Activated T-cell treated with anti-CD3 and anti-CD28 coated beads for 48 hours (primary cell): ENCODE results near the gene TEX29.

Experiments used
- DNase-seq: peaks from one replicate; pipeline ENCODE4 v3.0.0-alpha.2; 2020; ENCODE audit warnings: low read depth

Gene TEX29

DNA sequence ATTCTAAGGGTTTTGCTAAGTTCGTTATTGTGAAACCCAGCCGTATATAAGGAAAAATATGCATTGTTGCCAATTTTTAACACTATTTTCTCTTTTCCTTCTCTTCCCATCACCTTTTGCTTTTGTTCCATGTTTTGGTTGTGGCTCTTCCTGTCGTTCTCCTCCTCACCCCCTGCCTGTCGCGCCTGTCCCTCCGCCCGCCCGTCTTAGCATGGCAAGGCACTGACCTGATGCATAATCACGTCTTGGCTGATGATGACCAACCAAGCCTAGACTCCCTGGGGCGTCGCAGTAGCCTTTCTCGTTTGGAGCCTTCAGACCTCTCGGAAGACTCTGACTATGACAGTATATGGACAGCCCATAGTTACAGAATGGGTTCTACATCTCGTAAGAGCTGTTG is 28.5 kb upstream of the TEX29 start:
- no peak for DNase-seq

DNA sequence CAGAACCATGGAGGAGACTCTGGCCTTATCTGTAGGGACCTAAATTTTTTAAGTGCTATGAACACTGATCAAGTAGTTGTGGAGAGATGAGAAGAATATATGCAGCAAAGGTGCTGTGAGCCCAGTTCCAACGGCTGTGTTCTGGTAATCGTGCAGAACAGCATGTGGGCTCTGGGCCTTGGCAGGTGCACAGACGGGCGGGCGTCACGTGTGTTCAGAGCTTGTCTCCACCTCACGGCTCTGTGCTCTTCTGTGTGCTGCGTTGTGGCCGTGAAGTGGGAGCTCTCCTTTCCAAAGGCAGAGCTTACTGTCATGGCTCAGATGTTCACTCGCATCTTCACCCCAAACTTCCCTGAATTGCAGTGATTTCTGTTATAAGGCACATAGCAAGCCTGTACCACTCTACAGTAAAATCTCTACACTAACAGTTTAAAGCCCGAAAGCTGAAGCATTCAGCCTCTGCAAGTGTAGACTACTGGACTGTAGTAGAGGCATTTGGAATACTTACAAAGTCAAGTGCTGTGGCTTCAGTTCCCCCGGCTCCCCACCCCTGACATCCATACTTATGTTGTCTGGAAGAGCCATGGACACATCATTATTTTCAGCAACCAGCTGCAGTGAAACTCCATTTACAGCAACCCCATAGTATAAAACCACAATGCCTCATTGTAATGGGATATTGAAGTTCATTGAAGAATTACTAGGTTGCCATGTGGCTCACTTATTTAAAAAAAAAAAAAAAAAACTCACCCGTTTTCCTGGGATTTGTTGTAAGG is 27.5 kb upstream of the TEX29 start:
- no peak for DNase-seq

DNA sequence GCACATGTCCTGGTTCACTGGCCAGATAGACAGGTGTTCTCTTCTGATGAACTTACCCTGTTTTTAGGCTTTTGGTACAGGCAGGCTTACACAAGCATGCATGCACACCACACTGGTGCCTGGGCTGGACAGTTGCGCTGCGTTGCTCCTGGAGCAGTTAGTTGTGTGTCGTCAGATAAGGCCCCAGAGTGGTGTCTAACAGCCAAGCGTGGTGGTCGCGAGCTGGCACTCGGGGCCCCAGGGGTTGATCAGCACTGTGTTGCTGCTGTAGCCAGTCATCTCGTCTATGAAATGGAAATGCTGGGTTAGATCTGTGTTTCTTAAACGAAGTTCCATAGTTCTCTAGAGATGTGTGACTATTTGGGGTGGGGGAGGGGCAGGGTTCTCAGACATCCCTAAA is 24.6 kb upstream of the TEX29 start:
- no peak for DNase-seq

DNA sequence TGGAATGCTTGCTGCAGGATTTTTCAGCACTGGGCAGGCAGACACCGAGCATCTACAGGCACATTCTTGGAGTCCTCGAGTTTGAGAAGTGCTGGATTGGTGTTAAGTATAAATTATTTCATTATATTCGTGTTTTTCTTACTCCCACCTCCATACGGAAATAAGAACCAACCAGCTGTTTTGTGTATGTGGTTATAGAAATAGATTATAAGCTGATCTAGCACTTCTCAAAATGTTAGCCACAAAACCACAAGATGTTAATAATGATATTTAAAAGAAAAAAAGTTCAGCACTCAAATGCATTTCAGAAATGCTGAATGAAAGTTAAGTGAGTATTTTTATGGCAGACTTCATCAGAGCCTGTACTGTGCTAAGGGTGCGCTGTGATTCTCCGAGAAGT is 24.0 kb upstream of the TEX29 start:
- no peak for DNase-seq

DNA sequence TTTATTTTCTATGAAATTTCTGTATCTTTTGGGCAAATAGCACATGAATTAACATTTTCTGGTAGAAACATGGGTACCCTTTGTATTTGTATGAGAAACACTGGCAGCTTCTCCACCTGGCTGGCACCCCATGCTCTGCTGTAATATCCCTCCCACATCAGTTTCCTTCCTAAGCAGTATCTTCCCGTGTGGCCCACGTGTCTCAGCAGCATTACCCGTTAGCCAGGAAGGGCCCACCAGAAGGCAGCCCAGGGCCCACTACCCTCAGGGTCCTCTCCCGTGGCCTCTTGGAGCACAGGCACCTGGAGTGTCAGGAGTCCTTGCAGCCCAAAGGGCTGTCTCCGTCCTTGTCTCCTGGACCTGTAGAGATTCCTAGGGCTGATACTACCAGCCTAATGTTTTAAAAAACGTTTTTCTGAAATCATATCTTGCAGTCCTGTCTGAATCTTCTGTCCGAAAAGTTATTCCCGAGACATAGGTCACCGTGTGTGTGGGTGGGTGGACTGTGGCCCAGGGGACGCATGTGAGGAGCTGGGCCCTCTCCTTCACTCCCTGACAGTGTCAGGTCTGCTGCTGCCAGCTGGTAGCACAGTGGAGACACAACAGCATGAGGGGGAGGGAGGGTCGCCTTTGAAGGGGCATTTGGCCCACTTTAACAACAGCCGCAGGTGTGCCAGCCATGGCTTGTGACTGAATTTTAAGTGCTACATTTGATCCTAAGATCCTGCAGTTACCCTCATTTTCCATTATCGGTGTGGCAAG is 22.0 kb upstream of the TEX29 start:
- no peak for DNase-seq

DNA sequence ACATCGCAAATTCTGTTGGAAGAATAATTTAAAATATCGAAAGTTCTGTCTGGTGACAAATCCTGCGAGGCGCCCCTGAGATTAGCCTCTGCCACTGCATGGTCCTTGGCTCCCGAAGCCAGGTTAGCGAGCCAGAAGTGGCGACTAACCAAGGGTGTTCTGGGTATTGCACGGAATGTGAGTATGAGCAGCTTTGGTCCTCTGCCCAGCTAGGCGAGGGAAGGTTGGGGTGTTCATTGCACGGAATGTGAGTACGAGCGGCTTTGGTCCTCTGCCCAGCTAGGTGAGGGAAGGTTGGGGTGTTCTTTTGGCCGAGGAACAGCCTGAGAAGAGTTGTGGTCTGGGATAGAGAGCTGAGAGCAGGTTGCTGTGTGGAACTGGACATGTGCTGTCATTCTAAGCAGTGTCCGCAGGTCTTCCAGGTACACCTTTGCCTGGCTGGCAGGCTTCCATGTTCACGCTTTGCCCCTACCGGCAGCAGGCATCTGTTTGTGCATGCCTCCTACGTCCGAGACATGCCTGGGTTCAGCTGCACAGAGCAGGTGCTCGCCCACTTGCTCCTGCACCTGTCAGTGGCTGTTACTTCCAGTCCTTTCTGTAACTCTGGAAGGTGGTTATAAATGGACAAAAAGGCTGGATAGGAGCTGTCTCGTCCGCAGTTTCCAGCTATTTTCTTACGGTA is 18.3 kb upstream of the TEX29 start:
- DNase-seq = no peak

DNA sequence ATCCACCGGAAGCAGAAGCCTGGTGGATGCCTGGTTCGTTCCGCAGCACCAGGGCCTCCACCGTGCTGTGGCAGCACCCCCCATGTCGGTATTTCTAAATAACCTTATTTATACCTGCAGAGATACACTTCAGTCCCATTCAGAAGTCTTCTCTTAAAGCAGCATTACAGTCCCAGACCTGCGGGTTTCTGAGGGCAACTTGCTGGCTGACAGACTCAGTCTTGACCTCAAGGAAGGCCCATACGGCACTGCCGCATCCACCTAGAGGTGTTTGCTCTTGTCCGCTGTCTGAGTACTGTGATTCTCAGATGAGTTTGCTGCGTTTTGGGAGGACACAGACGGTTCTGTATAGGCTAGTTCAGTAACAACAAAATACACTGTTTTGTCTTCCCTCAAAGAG is 16.9 kb upstream of the TEX29 start:
- DNase-seq = no peak

DNA sequence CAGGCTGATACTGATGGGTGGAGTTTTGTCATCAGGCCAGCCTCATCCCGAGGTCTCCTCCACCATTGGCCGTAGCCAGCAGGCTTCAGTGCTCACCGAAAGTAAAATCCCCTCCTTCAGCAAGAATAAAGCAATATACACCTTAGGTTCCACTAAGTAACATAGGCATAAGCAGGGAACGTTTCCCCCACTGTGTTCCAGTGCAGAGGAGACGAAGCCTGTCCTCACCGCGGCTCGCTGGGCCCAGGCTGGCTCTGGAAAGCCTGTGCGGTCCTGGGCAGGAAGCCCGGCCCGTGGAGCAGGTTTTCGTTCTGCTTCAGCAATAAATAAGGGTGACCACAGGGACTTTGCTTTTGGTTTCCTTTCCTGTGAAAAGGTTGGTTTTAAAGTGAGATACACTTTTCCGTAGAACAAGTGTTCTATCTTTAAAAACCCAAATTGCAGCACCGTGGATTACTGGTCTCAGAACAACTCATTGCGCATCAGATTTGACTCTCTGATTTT is 16.3 kb upstream of the TEX29 start:
- DNase-seq = no peak

DNA sequence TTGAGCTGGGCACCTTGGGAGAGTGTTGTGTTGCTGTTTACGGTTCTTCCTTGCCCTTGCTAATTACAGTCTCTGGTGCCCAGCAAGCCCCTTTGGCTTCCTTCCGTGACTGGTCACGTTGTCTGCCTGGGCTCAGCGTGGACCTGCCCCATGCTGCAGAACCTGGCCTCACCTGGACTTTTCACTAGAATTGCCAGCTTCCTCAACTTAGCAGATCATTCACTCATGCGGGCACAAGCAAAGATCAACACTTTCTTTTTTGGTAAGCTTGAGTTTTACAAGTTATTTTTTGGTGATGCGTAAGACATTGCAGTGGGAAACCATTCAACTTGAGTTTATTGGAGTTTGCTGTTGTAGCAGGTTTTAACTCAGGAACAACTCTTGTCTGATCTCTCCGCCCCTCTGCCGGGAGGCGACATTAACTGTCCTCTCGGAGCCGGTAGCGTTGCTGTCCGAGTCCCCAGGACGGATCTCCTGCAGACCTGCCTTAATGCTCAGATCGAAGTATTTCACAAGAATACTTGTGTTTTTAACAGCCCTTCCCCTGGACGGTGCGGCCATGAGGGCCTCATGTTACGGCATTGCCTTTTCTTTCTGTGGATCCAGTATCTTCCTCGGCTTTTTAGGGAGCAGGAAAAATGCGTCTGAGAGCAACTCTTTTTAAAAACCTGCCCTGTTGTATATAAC is 15.7 kb upstream of the TEX29 start:
- DNase-seq = no peak

DNA sequence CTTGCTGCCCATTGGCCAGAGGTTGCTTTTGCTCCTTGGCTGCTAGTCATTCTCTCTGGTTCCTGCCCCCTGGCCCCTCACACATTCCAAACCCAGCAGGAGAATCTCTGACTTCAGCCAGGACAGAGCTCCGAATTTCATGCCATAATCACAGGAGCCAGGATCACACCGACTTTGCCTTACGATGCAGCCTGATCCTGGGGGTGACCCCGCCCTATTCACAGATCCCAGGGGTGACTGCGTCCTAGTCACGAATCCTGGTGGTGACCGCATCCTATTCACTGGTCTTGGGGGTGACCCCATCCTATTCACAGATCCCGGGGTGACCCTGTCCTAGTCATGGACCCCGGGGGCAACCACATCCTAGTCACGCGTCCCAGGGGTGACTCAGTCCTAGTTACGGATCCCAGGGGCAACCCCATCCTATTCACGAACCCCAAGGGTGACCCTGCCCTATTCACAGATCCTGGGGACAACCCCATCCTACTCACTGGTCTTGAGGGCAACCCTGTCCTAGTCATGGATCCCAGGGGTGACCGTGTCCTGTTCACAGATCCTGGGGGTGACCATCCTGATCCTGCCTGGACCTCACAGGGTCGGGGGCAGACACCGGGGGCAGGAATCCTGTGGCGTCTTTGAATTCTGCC is 7.4 kb upstream of the TEX29 start:
- no peak for DNase-seq

DNA sequence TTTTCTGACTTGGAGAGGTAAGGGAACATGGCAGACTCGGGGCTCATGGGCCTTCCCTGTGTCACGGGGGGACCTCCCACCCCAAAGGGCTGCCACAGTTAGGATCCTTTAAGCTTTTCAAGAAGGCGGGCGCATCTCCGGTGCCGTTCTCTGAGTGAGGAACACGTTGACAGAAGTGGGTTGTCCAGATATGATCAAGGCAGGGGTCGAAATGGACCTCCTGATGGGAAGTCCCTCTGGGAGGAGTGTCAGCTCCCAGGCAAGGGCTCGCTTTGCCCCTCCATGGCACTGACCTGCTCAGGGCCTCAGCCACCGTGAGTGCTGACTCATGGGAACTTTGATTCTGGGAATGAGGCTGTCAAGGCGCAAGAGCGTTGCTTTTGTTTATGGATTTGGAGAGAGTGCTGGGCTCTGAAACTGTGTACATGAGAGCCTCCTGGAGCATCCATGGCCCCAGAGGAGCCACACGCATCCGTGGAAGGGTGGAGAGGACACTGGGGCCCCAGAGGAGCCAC is 6.5 kb upstream of the TEX29 start:
- no peak for DNase-seq

DNA sequence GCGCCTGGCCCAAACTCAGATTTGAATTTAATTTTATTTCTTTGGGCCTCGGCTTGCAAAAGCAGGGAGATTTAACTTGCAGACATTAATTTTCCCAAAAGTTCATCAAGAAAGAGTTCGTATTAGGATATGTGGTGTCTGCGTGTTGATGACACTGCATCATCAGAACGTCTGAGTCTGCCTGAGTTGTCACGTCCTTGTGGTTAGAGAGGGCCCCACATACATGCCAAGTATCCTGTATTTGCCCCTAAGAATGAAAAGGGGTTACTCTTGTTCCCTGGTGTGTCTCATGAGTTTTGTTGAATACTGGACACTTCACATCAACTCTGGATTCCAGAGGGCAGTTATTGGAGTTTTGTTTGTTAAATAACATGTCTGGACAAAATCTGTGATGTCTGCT is 5.6 kb upstream of the TEX29 start:
- no peak for DNase-seq

DNA sequence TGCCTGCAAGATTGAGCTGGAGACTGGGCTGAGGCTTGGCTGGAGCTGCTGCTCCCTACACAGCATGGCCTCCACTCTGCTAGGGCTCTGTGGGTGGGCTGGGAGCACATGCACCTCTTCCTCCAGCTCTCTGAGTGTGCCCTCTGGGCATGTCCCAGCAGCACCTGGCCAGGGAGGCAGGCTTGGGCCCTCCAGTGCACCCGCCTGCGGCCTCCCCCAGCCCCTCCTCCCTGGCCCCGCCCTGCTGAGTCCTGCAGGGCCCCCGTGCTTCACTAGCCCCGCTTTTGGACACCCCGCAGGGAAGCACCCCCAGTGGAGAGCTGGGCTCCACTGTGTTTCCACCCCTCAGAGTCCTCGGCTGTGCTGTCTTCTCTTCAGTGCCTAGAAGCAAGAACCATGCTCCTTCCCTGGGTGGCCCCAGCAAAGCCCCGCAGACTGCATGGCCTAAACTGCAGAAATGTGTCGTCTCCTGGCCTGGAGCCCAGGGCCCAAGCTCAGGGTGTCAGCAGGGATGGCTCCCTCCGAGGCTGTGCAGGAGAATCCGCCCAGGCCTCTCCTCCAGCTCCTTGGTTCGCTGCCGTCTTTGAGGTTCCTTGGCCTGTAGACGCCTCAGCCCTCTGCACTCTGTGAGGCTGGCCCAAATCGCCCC is 5.0 kb upstream of the TEX29 start:
- no peak for DNase-seq

DNA sequence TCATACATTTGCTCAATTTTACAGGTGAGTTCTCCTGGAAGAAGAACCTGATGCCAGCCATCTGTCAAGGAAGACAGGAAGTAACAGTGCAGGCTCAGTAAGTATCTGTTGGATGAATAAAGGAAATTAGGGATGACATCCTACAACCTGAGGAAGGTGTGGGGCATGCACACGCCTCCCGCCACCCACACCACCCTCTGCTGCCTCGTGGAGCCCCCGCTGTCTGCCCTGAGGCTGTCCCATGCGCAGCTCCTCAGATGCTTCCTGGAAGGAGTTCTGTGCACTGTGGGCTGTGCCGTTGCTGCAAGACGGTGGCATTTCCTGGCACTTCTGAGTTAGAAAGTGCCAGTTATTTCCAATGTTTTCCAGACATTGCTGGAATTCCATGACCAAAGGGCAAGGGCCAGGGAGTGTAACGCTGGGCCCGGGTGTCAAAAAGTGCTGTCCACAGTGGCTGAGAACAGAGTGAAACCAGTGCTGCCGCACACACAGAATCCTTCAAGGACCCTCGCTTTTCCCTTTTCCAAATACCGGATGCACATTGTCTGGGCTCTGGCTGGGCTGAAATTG is 4.2 kb upstream of the TEX29 start:
- DNase-seq = no peak

DNA sequence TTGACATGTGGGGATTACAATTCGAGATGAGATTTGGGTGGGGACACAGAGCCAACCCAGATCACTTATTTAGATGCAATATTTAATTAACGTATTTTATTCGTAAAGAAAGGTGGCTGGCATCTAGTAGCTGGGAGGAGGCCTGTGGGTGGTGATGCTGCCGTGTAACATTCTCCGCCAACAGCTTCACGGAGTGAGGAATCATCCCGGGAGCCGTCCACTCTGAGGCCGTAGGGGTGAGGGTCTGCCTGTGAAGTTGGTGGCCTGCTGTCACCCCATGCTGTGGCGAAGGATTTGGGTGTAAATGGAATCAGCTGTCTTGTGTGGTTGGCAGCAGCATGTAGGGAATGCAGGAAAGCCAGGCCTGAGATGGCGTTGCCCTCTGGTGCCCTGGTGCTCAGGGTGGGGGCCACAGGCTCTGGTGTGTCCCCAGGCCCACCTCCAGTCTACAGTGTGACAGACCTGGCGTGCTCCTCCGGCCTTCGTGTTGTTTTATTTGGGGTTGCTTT is 3.3 kb upstream of the TEX29 start:
- no peak for DNase-seq

DNA sequence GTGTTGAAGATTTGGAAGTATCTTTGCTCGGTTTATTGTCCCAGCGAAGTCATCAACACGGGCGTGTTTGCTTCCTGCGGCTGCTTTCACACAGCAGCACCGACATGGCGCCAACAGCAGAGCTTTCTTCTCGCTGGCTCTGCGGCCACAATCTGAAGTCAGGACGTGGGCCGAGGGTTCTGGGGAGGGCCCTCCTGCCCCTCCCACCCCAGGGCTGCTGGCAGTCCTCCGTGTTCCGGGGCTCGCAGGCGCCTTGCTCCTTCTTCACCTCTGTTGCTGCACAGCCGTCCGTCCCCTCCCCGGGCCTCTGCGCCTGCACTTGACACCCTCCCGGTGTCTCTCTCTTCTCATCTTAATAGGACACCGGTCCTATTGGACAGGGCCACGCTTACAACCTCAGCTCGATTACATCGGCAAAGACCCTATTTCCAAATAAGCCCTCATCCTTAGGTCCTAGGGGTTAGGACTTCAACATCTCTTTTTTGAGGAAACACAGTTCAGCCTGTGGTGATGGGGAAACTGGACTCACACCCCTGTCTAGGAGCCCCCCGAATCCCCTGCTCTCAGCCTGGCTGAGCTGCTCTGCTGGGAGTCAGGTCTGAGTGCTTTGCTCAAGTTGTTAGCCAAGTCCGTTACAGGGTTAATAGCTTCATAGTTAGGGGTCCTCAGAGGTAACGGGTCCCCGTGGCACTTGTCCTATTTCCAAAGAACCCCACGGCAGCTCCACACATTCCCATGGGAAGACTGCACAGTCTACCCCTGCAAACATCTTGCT is 2.7 kb upstream of the TEX29 start:
- DNase-seq = no peak

DNA sequence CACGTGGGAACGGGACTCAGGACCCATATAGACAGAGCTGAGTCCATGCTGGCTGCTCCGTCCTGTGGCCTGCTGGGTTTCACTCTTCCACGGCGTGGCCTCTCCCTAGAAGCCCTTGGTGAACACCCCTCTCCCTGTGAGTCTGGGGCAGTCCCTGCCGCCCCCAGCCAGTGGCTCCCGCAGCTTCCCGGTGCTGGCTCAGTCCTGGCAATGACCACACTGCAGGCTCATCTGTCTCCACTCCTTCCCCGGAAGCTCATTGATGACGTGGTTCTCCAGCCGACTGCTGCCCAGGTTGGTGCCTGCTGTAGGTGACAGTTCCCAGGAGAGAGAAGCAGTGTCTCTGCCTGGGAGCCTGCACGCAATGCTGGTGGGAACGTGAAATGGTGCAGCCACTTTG is 2.1 kb upstream of the TEX29 start:
- DNase-seq = no peak

DNA sequence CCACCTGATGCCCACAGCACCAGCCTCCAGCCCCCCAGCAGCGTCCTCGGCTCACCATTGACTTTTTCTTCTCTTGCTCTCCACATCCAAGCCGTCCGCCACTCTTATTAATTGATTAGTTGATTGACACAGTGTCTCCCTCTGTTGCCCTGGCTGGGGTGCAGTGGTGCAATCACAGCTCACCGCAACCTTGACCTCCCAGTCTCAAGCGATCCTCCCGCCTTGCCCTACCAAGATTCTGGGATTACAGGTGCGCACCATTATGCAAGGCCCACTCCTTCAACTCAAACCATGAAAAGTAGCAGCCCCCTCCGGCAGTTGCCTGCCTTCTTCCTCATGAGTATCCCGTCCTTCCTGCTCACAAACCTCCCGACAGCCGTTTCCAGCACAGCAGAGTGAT is 921 bp upstream of the TEX29 start:
- no peak for DNase-seq

DNA sequence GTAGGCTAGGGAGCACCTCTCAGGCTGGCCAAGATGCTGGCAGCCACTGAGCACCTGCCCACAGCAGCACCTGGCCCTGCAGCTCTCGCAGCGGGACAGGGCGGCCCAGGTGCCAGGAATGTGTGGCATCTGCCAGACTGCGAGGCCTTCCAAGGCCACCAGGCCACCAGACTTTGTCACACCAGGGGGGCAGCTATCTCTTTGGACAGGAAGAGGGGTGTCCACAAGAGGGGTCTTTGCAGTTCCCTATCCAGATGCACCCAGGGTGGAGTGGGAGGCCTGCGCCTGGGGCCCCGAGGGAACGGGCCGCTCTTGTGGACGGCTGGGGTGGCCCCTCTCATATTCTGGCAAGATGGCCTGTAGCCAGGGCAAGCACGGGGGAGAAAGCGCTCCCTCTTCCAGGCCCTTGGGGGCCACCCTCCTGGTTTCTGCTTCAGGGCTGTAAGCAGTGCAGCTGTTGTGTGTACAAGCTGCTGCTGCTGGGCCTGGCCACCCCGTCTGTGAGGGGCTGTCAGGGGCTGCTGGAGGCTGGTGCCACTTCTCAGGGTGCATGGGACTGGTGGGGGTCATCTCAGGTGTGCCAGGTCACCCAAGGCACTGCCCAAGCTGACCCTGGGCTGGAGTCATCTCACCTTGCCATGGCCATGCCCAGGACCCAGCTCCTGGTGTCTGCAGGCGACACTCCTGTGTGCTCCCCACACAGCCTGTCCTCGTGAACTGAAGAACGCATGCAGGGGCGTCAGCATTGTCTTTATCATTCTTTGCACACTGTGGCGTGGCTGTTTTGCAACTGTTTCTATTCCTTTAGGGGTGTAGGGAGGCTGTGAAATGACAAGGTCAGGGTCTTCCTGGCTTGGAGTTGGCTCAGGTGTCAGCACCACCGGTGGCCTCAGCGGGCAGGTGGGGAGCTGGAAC is 1.8 kb downstream of the TEX29 start:
- DNase-seq = no peak
